Measurements from ENCODE around the gene SEC11A.
"Not testable (repeated sequence)": the region's sequence is repeated elsewhere in the genome, so short reads cannot be mapped to it uniquely, and the experiment has no call there.

The SEC11A gene

GRCh38 chr15:84715441-84716035 is 401 bp downstream of the SEC11A start:
- Mint-ChIP-seq H3K36me3 (peaks cover 7% of the 10 kb centered on the region), H3K4me3 (peak overlapping the region; percentile 97), H3K9me3 (no peaks in the 10 kb centered on the region), H3K27me3 (no peaks in the 10 kb centered on the region), H3K27ac (peak overlapping the region; percentile 97), H3K4me1 (peaks cover 34% of the 10 kb centered on the region)
- no peak for ATAC-seq

GRCh38 chr15:84714821-84715220 is 1.1 kb downstream of the SEC11A start:
- ATAC-seq = no peak
- H3K9me3 Mint-ChIP-seq = no peaks in the 10 kb centered on the region
- H3K27ac Mint-ChIP-seq = peak overlapping the region; percentile 97
- peaks cover 34% of the 10 kb centered on the region for H3K4me1 Mint-ChIP-seq
- no peaks in the 10 kb centered on the region for H3K27me3 Mint-ChIP-seq
- H3K36me3 Mint-ChIP-seq = peaks cover 7% of the 10 kb centered on the region
- peak overlapping the region; percentile 97 for H3K4me3 Mint-ChIP-seq

- Mint-ChIP-seq H3K27me3 (no peaks in the 10 kb centered on the region), H3K4me1 (peaks cover 34% of the 10 kb centered on the region), H3K36me3 (peaks cover 7% of the 10 kb centered on the region), H3K4me3 (peak overlapping the region; percentile 97), H3K27ac (no peak overlapping the region), H3K9me3 (no peaks in the 10 kb centered on the region)
- no peak for ATAC-seq
These were observed 1.6 kb downstream of the SEC11A start for GRCh38 chr15:84714372-84714771.

GRCh38 chr15:84703808-84704207 is 12.1 kb downstream of the SEC11A start:
- Mint-ChIP-seq H3K27ac (no peak overlapping the region), H3K4me3 (no peak overlapping the region), H3K27me3 (no peaks in the 10 kb centered on the region), H3K36me3 (peaks cover 30% of the 10 kb centered on the region), H3K9me3 (no peaks in the 10 kb centered on the region), H3K4me1 (peaks cover 69% of the 10 kb centered on the region)
- no peak for ATAC-seq

GRCh38 chr15:84702961-84703482 is 12.9 kb downstream of the SEC11A start:
- Mint-ChIP-seq H3K36me3 (peaks cover 23% of the 10 kb centered on the region), H3K4me3 (no peak overlapping the region), H3K9me3 (no peaks in the 10 kb centered on the region), H3K27me3 (no peaks in the 10 kb centered on the region), H3K27ac (no peak overlapping the region), H3K4me1 (peaks cover 66% of the 10 kb centered on the region)
- no peak for ATAC-seq

- peak overlapping the region; percentile 26 for H3K27ac Mint-ChIP-seq
- H3K27me3 Mint-ChIP-seq = no peaks in the 10 kb centered on the region
- H3K36me3 Mint-ChIP-seq = peaks cover 23% of the 10 kb centered on the region
- ATAC-seq = peak; percentile 47
- peaks cover 52% of the 10 kb centered on the region for H3K4me1 Mint-ChIP-seq
- H3K9me3 Mint-ChIP-seq = no peaks in the 10 kb centered on the region
- no peak overlapping the region for H3K4me3 Mint-ChIP-seq
These were observed 16.3 kb downstream of the SEC11A start for GRCh38 chr15:84699538-84700191.

GRCh38 chr15:84697236-84697990 is 18.5 kb downstream of the SEC11A start:
- Mint-ChIP-seq H3K27ac (no peak overlapping the region), H3K4me1 (peaks cover 33% of the 10 kb centered on the region), H3K9me3 (no peaks in the 10 kb centered on the region), H3K27me3 (no peaks in the 10 kb centered on the region), H3K4me3 (no peak overlapping the region), H3K36me3 (peaks cover 9% of the 10 kb centered on the region)
- ATAC-seq = no peak

GRCh38 chr15:84696757-84697156 is 19.2 kb downstream of the SEC11A start:
- Mint-ChIP-seq H3K27ac (no peak overlapping the region), H3K9me3 (no peaks in the 10 kb centered on the region), H3K4me3 (no peak overlapping the region), H3K4me1 (peaks cover 38% of the 10 kb centered on the region), H3K36me3 (peaks cover 14% of the 10 kb centered on the region), H3K27me3 (no peaks in the 10 kb centered on the region)
- no peak for ATAC-seq

- H3K4me1 Mint-ChIP-seq = peaks cover 43% of the 10 kb centered on the region
- no peak overlapping the region for H3K4me3 Mint-ChIP-seq
- peaks cover 39% of the 10 kb centered on the region for H3K36me3 Mint-ChIP-seq
- peaks cover 4% of the 10 kb centered on the region for H3K9me3 Mint-ChIP-seq
- no peaks in the 10 kb centered on the region for H3K27me3 Mint-ChIP-seq
- peak overlapping the region; percentile 36 for H3K27ac Mint-ChIP-seq
- ATAC-seq = no peak
These were observed 25.6 kb downstream of the SEC11A start for GRCh38 chr15:84690342-84690741.

GRCh38 chr15:84689858-84690257 is 26.1 kb downstream of the SEC11A start:
- H3K4me1 Mint-ChIP-seq = peaks cover 43% of the 10 kb centered on the region
- peaks cover 4% of the 10 kb centered on the region for H3K9me3 Mint-ChIP-seq
- H3K4me3 Mint-ChIP-seq = no peak overlapping the region
- no peaks in the 10 kb centered on the region for H3K27me3 Mint-ChIP-seq
- no peak for ATAC-seq
- peak overlapping the region; percentile 36 for H3K27ac Mint-ChIP-seq
- peaks cover 42% of the 10 kb centered on the region for H3K36me3 Mint-ChIP-seq

GRCh38 chr15:84686446-84686845 is 29.5 kb downstream of the SEC11A start:
- Mint-ChIP-seq H3K4me1 (peaks cover 40% of the 10 kb centered on the region), H3K27ac (peak overlapping the region; percentile 79), H3K36me3 (peaks cover 60% of the 10 kb centered on the region), H3K4me3 (peak overlapping the region; percentile 78)
- not testable (repeated sequence) for H3K9me3 Mint-ChIP-seq, H3K27me3 Mint-ChIP-seq
- ATAC-seq = peak; percentile 80

- H3K4me3 Mint-ChIP-seq = no peak overlapping the region
- H3K36me3 Mint-ChIP-seq = peaks cover 53% of the 10 kb centered on the region
- ATAC-seq = no peak
- no peaks in the 10 kb centered on the region for H3K27me3 Mint-ChIP-seq
- H3K9me3 Mint-ChIP-seq = peaks cover 3% of the 10 kb centered on the region
- no peak overlapping the region for H3K27ac Mint-ChIP-seq
- peaks cover 33% of the 10 kb centered on the region for H3K4me1 Mint-ChIP-seq
These were observed 30.6 kb downstream of the SEC11A start for GRCh38 chr15:84685304-84685703.

GRCh38 chr15:84684092-84684491 is 31.8 kb downstream of the SEC11A start:
- no peak for ATAC-seq
- no peaks in the 10 kb centered on the region for H3K9me3 Mint-ChIP-seq
- no peak overlapping the region for H3K4me3 Mint-ChIP-seq
- no peaks in the 10 kb centered on the region for H3K27me3 Mint-ChIP-seq
- H3K36me3 Mint-ChIP-seq = peaks cover 48% of the 10 kb centered on the region
- peaks cover 29% of the 10 kb centered on the region for H3K4me1 Mint-ChIP-seq
- no peak overlapping the region for H3K27ac Mint-ChIP-seq

GRCh38 chr15:84681831-84682230 is 34.1 kb downstream of the SEC11A start:
- H3K36me3 Mint-ChIP-seq = peaks cover 43% of the 10 kb centered on the region
- peak; percentile 66 for ATAC-seq
- H3K27ac Mint-ChIP-seq = peak overlapping the region; percentile 58
- H3K4me3 Mint-ChIP-seq = no peak overlapping the region
- H3K9me3 Mint-ChIP-seq = no peaks in the 10 kb centered on the region
- H3K27me3 Mint-ChIP-seq = no peaks in the 10 kb centered on the region
- peaks cover 14% of the 10 kb centered on the region for H3K4me1 Mint-ChIP-seq

- Mint-ChIP-seq H3K27ac (peak overlapping the region; percentile 25), H3K36me3 (peaks cover 52% of the 10 kb centered on the region), H3K4me3 (no peak overlapping the region), H3K9me3 (no peaks in the 10 kb centered on the region), H3K4me1 (peaks cover 13% of the 10 kb centered on the region), H3K27me3 (no peaks in the 10 kb centered on the region)
- ATAC-seq = no peak
These were observed 44.7 kb downstream of the SEC11A start for GRCh38 chr15:84671211-84671610.
